T1000 (cell line): Measurements from ENCODE around the gene PDE4D.

ENCODE experiments used
- DNase-seq: peaks from one replicate; lab custom pipeline; 2025; ENCODE audit warnings: mixed read lengths; lab: John Stamatoyannopoulos, UW

Gene PDE4D

DNA sequence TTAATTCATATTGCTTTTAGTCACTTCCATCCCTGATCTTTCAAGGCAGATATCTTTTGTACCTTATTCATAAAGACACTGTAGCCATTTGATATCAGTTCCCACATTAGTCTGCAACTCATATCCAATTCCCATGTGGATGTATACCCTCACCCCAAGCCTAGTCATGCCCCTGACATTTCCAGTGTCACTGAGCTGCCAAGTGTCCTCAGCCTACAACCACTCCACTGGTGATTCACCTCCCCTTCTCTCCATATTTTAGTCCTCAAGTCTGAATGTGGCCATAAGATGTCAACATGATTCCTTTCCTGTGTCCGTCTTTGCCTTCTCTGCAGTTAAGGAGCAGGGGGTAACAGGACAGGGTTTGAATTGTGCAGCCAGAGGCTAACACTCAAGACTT, 963.8 kb downstream of the PDE4D start:
- DNase-seq: no peak

DNA sequence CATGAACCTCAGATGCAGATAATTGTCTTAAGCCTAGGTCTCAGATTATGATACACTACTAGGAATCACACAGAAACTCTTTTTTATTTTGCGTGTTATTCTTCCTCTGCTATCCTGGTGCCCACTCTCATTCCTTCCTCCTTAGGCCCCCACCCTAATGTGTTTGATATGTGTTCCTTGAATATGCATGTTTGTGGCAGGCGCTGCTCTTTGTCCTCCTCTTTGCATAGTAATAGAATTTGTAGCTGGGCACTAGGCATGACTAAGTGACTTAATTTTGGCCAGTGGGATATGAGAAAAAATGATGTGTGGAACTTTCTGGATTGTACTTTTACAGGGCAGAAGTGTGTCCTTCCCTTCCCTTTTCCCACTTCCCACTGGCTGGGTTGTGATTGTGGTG, 965.6 kb downstream of the PDE4D start:
- no peak for DNase-seq

- DNase-seq: no peak
Observed at GRCh38 chr5:58927181-58927580, 966.3 kb downstream of the PDE4D start.

GRCh38 chr5:58926541-58926935, 967.0 kb downstream of the PDE4D start:
- no peak for DNase-seq

DNA sequence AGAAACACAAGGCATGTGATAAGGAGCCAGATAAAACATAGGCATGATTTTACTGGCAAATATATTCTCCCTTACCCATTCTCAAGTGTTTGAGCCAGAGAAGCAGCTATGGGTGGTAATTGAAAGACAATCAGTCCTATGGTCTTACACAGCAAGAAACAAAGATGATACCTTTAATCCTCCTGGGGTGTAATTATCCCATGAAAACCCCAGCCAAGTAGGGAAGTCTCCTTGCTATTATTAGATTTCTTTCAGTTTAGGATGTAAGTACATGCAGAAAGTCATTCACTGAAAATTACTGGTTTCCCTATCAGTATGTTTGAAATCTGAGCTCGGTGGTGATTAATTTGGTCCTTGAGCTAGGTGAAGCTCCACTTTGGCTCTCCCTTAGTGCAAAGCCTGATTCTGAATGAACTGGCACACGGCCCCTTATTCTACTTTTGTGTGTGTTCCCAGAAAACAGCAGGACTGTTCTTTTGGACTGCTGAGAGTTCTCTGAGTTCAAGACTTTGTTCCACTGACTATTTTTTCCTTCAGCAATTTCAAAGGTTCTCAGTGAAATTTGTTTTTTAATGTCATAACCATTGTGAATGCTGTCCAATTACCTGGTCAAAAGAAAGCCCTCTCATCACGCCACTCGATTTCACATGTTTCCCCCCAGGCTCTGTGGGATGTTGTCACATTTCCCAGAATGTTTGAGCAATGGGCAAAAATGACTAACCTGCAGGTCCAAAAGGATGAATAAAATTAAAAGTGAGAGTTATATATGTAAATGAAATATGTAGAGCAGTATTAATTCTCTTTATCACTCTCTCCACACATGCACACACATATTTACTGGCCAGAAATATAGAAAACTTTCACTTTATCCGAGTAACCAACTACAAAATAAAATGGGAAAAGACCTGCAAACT, 967.6 kb downstream of the PDE4D start:
- DNase-seq: no peak

DNA sequence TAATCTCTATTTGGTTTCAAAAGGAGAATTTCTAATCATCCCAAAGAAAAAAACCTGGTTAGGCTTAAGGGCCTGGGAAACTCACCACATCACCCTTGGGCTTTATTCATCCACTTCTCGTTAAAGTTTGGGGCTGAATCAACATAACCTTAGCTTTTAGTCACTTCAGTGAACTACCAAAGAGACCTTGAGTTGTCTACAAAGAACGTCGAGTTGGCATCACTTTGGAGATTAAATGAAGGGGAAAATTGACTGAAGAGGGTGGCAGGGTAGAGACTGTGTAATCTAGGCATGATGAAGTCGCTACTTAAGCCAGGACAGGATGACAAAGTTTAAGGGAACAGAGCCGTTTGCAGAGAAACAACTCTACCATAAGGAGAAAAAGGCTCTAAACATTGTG, 969.2 kb downstream of the PDE4D start:
- DNase-seq: no peak

DNA sequence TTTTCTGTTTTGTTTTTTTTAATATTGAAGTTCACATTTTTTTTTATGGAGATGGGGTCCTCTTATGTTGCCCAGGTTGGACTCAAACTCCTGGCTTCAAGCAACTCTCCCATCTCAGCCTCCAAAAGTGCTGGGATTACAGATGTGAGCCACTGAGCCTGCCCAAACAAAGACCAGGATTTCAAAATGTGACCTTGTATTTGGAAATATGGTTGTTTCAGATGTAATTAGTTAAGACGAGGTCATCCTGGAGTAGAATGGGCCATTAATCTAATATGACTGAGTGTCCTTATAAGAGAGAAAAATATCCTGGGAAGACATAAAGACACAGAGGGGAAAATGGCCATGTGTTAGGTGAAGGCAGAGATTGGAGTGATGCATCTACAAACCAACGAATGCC, 970.2 kb downstream of the PDE4D start:
- DNase-seq: no peak

- DNase-seq: no peak
Observed at GRCh38 chr5:58922461-58923171, 970.9 kb downstream of the PDE4D start.

DNA sequence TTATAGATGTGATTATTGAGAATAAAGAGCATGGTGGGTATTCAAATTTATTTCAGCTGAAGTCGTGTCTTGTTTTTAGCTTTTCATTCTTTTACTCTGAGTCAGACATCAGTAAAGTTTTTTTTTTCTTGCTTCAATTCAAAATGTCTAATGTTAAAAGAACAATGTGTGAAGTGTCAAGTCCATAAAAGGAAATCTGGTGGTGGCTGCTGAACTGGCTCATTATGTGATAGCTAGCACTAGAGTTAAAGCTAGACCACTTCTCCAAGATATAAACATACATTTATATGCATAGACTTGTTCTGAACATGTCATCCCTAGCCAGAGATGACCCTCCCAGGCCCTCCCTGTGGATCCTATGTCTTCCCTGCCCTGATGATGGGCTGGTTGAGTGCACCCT, 972.4 kb downstream of the PDE4D start:
- DNase-seq: no peak

DNA sequence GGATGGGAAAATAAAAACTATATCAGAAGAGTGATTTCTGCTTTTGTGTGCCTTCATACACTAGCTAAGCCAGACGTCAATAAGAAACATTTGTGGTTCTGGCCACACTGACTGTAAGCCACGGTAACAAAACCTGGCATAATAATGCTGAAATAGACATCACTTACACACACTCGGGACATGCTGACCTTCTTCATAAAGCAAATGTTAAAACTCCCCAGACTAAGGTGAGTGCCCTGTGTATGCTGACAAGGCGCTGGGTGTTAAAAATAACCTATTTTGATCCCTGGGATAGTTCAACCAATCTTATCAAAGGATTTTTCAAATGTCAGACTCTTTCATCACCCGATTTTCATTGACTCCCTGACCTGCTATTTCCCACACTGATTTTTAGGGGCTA, 973.7 kb downstream of the PDE4D start:
- DNase-seq: no peak
